Spleen (tissue), 11 donors: Measurements from ENCODE around the gene INIP. TPM values are rescaled to one million over a fixed set of nuclear protein-coding genes. Genes with fewer than 3 reads are reported as not detected.

ENCODE experiments used
- DNase-seq: peaks from one replicate; pipeline ENCODE4 v3.0.0-alpha.2; 2020
- H3K27ac ChIP-seq, 8 donors: fragments of 200-600 bp; sonication (generic) in 7 of 8; 1 replicate in 4 of 8; 2 replicates in 4 of 8; pipeline versions ENCODE4 v1.5.0 to v1.8.0; 2016 to 2021; ENCODE audit warnings: inconsistent platforms in 4 of 8, mild to moderate bottlenecking in 4 of 8, moderate library complexity in 1 of 8
- H3K27me3 ChIP-seq, 7 donors: fragments of 200-600 bp; sonication (generic) in 6 of 7; replicated peaks in 1 of 7; 1 replicate in 4 of 7; 2 replicates in 3 of 7; pipeline versions ENCODE4 v1.5.0 to v1.8.0; 2016 to 2021; ENCODE audit warnings: inconsistent platforms in 3 of 7, mild to moderate bottlenecking in 1 of 7
- H3K36me3 ChIP-seq, 6 donors: fragments of 200-600 bp; sonication (generic) in 5 of 6; 1 replicate in 4 of 6; 2 replicates in 2 of 6; pipeline versions ENCODE4 v1.5.0 to v1.8.0; 2016 to 2021; ENCODE audit warnings: inconsistent platforms in 2 of 6
- H3K4me1 ChIP-seq, 6 donors: fragments of 200-600 bp; sonication (generic) in 5 of 6; 1 replicate in 3 of 6; 2 replicates in 3 of 6; pipeline versions ENCODE4 v1.5.0 to v1.8.0; 2016 to 2021; ENCODE audit warnings: inconsistent platforms in 3 of 6
- H3K4me3 ChIP-seq, 8 donors: fragments of 200-600 bp; sonication (generic) in 7 of 8; 1 replicate in 4 of 8; 2 replicates in 4 of 8; pipeline versions ENCODE4 v1.5.0 to v1.8.0; 2016 to 2021; ENCODE audit warnings: inconsistent platforms in 4 of 8, mild to moderate bottlenecking in 4 of 8, moderate library complexity in 2 of 8
- H3K9me3 ChIP-seq, 8 donors: fragments of 200-600 bp; sonication (generic) in 7 of 8; 1 replicate in 4 of 8; 2 replicates in 4 of 8; pipeline versions ENCODE4 v1.5.0 to v1.8.0; 2016 to 2021; ENCODE audit warnings: inconsistent platforms in 4 of 8
- CTCF ChIP-seq, 11 experiments: fragments of 200-600 bp in 7 of 11; fragments of 450-650 bp in 4 of 11; sonication (generic) in 4 of 11; IDR thresholded peaks in 8 of 11; conservative IDR thresholded peaks in 3 of 11; 1 replicate in 7 of 11; 2 replicates in 4 of 11; pipeline versions ENCODE4 v1.4.0 to v1.8.0; 2016 to 2021; ENCODE audit warnings: antibody characterized with exemption in 11 of 11, inconsistent platforms in 4 of 11, mild to moderate bottlenecking in 1 of 11
- POLR2A ChIP-seq, 3 donors: fragments of 450-650 bp; IDR thresholded peaks; one replicate each; pipeline ENCODE4 v1.5.1; 2017; ENCODE audit warnings: antibody characterized with exemption in 3 of 3, mild to moderate bottlenecking in 1 of 3
- POLR2AphosphoS5 ChIP-seq, 3 donors: sonication (generic); formaldehyde crosslinking; IDR thresholded peaks; one replicate each; pipeline ENCODE4 v1.5.1; 2017; ENCODE audit warnings: antibody characterized with exemption in 3 of 3
- WGBS, 5 donors: extraction: QIAGEN DNeasy Blood & Tissue Kit in 3 of 5; methylation state at CpG; one replicate each; pipeline versions ENCODE4 v1.1.5 to v1.1.7; 2013 to 2018; 5-methylcytosine and 5-hydroxymethylcytosine counted together
- intact Hi-C: fragments of 100-400 bp; cut with DNase I; formaldehyde crosslinking; loops from one replicate; pipeline ENCODE4 v1.15.0; 2023; ENCODE audit warnings: low total_unique reads
- polyA plus RNA-seq, 3 donors: library from polyadenylated mRNA; stranded (reverse); fragments of 200-250 nt; gene quantifications; one replicate each; pipeline ENCODE4 v1.2.1, GENCODE V29; 2013
- total RNA-seq, 7 donors: library from RNA; depleted of rRNA in 3 of 7; stranded (reverse); fragments of >200 nt in 3 of 7; fragmentation: NEBNext Ultra II Directional in 4 of 7; extraction: Animal tissue kit (Norgen Biotek cat#: 25700) in 4 of 7; gene quantifications; one replicate each; pipeline versions ENCODE4 v1.1.0 to v1.2.1, GENCODE V29; 2016 to 2021
- donor health status: healthy with polysubstance abuse.
- donor health status: DM: no; HTN: no; CAD: no; lungs with moderate emphysema.
- donor health status: DM: no; HTN: no; CAD: no.
- donor health status: Bipolar disorder and iron deficiency.
- donor health status: healthy.
- donor health status: DM: no; HTN: no; CAD: no.
- donor health status: DM: yes; HTN: yes; CAD: no.

INIP gene
- total and polyA plus RNA-seq, 10 donors = 6.9 to 33.4 (median 25.0) TPM

- WGBS, 5 donors = 94 to 97% (median 96%) methylated on average over 3 of the region's 3 CpGs
- Histone ChIP-seq H3K27ac (no peak overlapping the region), H3K4me1 (no peaks in the 10 kb centered on the region), H3K4me3 (no peak overlapping the region), H3K36me3 (peaks cover 0 to 20% (median 0%) of the 10 kb centered on the region in 6 donors), H3K9me3 (peaks cover 0 to 45% (median 32%) of the 10 kb centered on the region in 8 donors), H3K27me3 (no peaks in the 10 kb centered on the region)
- intact Hi-C loops = no loop called here
- no peak for DNase-seq
- no peak for TF ChIP-seq CTCF (IDR thresholded peaks at IDR 0.05 in 8 of 11, conservative IDR thresholded peaks at IDR 0.05 in 3 of 11)
- TF ChIP-seq POLR2A (IDR thresholded peaks at IDR 0.05) = no peak
- no peak for TF ChIP-seq POLR2AphosphoS5 (IDR thresholded peaks at IDR 0.05)
Observed at GRCh38 chr9:112647596-112647995, 70.3 kb downstream of the INIP start.

- peaks cover 0 to 8% (median 0%) of the 10 kb centered on the region in 6 donors for H3K36me3 ChIP-seq
- WGBS, 5 donors = 85 to 99% (median 95%) methylated on average over 3 of the region's 3 CpGs
- no peak for DNase-seq
Observed at GRCh38 chr9:112642126-112642525, 75.8 kb downstream of the INIP start.

GRCh38 chr9:112640311-112640710 is 77.6 kb downstream of the INIP start:
- no peak overlapping the region for H3K4me3 ChIP-seq
- intact Hi-C loops = no loop called here
- H3K9me3 ChIP-seq = peaks cover 0 to 28% (median 19%) of the 10 kb centered on the region in 8 donors
- 93 to 100% (median 94%) methylated on average over 4 of the region's 4 CpGs for WGBS, 5 donors
- no peak for TF ChIP-seq POLR2A (IDR thresholded peaks at IDR 0.05)
- no peak for TF ChIP-seq POLR2AphosphoS5 (IDR thresholded peaks at IDR 0.05)
- no peak for TF ChIP-seq CTCF (IDR thresholded peaks at IDR 0.05 in 8 of 11, conservative IDR thresholded peaks at IDR 0.05 in 3 of 11)
- no peaks in the 10 kb centered on the region for H3K36me3 ChIP-seq
- no peak overlapping the region for H3K27ac ChIP-seq
- no peaks in the 10 kb centered on the region for H3K4me1 ChIP-seq
- H3K27me3 ChIP-seq = no peaks in the 10 kb centered on the region
- no peak for DNase-seq

More at GRCh38 chr9:112642126-112642525, 75.8 kb downstream of the INIP start:
- H3K4me3 ChIP-seq = no peak overlapping the region
- H3K27ac ChIP-seq = no peak overlapping the region
- no peaks in the 10 kb centered on the region for H3K27me3 ChIP-seq
- peaks cover 0 to 31% (median 23%) of the 10 kb centered on the region in 8 donors for H3K9me3 ChIP-seq
- no peak for TF ChIP-seq POLR2AphosphoS5 (IDR thresholded peaks at IDR 0.05)
- no peak for TF ChIP-seq CTCF (IDR thresholded peaks at IDR 0.05 in 8 of 11, conservative IDR thresholded peaks at IDR 0.05 in 3 of 11)
- no peak for TF ChIP-seq POLR2A (IDR thresholded peaks at IDR 0.05)
- intact Hi-C loops = no loop called here
- H3K4me1 ChIP-seq = no peaks in the 10 kb centered on the region

Other genes starting within 250 kb of the INIP start
- 10 to 100 TPM in 1 of 7 donors, 1 to 10 TPM in 6; 4.9 to 11.9 (median 7.9) TPM for gene KIAA1958, start 231.3 kb downstream of the INIP start, total RNA-seq
- under 1 TPM; 0.39 to 0.53 (median 0.51) TPM for gene KIAA1958, start 231.3 kb downstream of the INIP start, polyA plus RNA-seq
- gene SNX30, start 32.6 kb upstream of the INIP start, total RNA-seq = 10 to 100 TPM; 10.1 to 23.3 (median 18.0) TPM
- gene SNX30, start 32.6 kb upstream of the INIP start, polyA plus RNA-seq = 1 to 10 TPM; 1.2 to 2.2 (median 2.0) TPM
- gene SLC46A2, start 172.8 kb upstream of the INIP start, total RNA-seq = 1 to 10 TPM in 5 of 7 donors, under 1 TPM in 2; 0.51 to 5.8 (median 1.1) TPM
- gene SLC46A2, start 172.8 kb upstream of the INIP start, polyA plus RNA-seq = under 1 TPM; 0.20 to 0.59 (median 0.35) TPM